Measurements from ENCODE around the gene FAM180B. TPM values are rescaled to one million over a fixed set of nuclear protein-coding genes. Genes with fewer than 3 reads are reported as not detected.
"Not testable (repeated sequence)": the region's sequence is repeated elsewhere in the genome, so short reads cannot be mapped to it uniquely, and the experiment has no call there.

Gene FAM180B, protein sequence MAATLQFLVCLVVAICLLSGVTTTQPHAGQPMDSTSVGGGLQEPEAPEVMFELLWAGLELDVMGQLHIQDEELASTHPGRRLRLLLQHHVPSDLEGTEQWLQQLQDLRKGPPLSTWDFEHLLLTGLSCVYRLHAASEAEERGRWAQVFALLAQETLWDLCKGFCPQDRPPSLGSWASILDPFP
- total RNA-seq (2014; rRNA removed; shearing (Covaris generic)): not detected in 2 replicates
- not detected in 2 replicates for polyA plus RNA-seq (2014; cell fraction: nucleus; rRNA removed)

DNA sequence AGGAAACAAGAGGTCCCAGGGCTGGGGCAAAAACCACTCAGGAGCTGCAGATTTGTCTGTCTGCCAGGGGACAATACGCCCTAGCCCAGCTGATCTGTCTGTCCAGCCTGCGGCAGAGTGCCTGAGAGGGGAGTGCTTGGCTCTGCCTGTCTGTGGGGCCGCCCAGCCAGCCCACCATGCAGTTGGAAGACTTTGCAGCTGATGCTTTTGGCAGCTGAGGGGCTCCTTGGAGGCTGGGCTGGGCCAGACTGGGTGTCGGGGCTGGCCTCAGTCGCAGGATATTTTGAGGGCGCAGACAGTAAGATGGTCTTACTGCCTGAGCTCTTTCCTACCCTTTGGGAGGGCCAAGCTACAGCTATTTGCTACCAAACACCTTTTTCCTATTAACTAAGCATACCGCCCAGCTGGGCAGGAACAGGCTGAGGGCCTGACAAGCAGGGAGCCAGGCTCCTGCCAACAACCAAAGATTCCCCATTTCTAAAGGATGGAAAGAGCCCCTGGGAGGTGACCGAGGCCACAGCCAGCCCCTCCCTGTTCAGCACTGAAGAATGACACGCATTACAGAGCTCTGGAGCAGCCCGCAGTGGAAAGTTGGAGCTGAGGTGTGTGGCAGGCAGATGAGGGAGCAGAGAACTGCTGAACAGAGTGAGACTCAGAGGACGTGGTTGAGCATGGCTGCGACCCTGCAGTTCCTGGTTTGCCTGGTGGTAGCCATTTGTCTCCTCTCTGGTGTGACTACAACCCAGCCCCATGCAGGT, at the start of gene FAM180B:
Gene FAM180B (plus strand): TSS at position 581 of the 758 bp plus-strand sequence. CDS start 91 bp downstream, at position 672.
- DNase-seq (ENCODE audit: extremely low read depth, low read depth): no peak

DNA sequence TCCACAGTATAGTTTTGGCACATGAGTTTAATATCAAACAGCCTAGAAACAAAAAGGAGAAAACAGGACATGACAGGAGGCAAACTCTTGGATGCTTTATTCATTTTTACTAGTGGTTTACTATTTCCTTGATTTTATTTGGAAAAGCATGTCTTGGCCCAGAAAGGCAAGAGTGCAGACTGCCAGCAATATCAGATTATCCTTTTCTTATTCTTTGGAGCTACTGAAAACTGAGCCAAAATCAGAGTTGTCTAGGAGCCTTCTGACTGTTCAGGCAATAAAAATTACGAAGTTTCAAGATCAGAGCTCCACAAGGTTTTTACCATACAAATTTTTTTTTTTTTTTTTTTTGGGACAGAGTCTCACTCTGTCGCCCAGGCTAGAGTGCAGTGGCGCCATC, 49.6 kb upstream of the FAM180B start:
- DNase-seq (ENCODE audit: extremely low read depth, low read depth): no peak

DNA sequence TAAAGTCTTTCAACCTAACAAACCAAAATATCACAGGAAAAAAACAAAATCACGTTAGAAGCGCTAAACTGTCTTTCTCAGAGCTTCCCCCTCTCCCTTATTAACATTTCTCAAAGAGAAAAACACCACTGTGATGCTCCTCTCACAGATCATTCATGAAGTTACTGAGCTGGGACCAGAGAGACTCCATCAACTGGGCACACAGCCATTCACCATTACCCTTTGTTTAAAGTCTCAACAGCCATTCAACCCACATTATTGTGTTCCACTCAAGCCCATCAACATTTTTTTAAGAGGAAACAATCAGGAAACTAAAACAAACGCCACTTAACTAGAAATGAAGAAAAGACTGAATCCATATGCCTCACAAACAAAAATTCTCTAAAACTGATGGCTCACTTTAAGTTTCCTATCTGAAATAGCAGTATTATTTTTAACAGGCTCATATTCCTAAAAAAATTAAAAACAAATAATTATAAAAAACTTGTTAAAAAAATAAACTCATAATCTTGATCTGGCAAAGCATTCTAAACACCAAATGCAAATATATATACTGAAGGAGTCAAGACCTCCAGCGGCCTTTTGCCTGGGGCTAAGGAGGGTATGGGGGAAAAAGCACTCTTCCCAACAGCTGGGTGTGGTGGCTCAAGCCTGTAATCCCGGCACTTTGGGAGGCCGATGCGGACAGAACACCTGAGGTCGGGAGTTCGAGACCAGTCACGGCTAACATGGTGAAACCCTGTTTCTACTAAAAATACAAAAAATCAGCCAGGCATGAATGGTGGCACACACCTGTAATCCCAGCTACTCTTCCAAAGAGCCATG, 47.5 kb upstream of the FAM180B start:
- DNase-seq (ENCODE audit: extremely low read depth, low read depth): no peak

DNA sequence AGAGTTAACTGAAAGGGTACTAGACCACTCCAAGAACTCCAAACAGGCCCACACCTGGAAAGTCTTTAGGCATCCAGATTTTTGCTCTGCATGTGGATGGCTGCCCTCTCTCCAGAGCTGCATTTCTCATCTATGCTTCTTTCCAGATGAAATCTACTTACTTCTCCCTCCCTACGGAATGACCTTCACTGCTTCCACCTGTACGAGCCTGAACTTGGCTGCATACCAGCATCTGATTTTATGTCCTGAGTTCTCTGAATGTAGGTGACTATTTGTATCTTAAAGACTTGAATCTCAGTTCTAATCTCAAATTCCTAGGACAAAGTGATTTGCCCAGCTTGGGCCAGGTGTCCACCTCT, 46.8 kb upstream of the FAM180B start:
- no peak for DNase-seq (ENCODE audit: extremely low read depth, low read depth)

DNA sequence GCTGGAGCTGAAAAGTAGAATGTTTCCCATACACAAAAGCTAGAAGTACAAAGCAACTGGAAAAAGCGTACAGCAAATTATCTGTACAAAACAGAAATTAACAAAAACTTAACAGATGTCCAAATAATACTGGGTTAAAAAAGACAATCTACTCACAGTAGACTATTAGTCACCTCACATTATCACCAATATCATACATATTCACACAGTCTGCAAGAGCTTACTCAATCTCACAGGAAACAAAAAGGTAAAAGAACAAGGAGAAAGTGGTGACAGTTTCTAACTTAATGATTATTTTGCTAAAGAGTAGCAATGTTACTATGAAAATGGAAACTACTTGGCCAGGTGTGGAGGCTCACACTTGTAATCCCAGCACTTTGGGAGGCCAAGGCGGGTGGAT, 45.4 kb upstream of the FAM180B start:
- no peak for DNase-seq (ENCODE audit: extremely low read depth, low read depth)

DNA sequence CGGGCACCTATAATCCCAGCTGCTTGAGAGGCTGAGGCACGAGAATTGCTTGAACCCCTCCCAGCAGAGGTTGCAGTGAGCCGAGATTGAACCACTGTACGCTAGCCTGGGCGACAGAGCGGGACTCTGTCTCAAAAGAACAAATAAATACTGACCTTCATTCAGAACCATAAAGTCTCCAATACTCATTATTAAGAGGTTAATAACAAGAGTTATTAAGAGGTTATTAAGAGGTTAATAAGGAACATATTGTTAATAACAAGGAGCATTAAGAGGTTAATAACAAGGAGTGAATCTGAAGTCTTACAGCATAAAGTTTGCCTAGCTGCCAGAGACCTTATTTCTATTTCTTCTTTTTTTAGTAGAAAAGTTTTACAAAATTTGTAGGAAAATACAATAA, 41.2 kb upstream of the FAM180B start:
- no peak for DNase-seq (ENCODE audit: extremely low read depth, low read depth)

DNA sequence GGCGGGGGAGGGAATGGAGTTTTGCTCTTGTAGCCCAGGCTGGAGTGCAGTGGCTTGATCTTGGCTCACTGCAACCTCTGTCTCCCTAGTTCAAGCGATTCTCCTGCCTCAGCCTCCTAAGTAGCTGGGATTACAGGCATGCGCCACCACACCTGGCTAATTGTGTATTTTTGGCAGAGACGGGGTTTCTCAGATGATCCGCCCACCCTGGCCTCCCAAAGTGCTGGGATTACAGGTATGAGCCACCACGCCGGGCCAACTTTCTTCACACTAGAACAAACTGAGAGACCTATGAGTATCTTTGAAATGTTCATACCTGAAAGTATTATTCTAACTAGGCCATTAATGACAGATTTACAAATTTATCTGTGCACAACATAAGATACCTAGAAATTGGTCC, 40.2 kb upstream of the FAM180B start:
- DNase-seq (ENCODE audit: extremely low read depth, low read depth): not testable (repeated sequence)

DNA sequence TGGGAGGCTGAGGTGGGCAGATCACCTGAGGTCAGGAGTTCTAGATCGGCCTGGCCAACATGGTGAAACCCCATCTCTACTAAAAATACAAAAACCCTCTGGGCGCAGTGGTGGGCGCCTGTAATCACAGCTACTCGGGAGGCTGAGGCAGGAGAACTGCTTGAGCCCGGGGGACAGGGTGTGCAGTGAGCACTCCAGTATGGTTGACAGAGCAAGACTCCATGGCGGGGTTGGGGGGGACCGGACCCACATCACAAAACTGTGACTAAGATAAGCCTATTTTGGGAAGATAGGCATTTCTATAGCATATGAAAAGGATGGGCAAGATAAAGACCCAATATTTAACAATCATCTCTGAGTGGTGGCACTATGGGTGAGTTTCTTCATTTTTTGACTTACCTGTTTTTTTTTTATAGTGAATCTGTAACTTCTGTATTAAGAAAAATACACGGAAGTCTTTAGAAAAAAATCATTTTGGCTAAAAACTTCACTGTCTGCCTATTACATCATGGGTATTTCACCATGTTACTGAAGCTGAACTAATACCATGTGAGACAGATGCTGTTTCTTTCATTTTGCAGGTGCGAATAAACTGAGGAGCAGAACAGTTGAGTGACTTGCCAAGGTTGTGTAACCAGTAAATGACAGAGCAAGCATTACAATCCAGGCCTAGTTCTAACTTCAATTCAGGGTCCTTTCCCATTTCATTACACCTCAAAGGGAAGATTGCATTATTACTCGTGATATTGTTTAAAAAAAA, 36.0 kb upstream of the FAM180B start:
- no peak for DNase-seq (ENCODE audit: extremely low read depth, low read depth)

DNA sequence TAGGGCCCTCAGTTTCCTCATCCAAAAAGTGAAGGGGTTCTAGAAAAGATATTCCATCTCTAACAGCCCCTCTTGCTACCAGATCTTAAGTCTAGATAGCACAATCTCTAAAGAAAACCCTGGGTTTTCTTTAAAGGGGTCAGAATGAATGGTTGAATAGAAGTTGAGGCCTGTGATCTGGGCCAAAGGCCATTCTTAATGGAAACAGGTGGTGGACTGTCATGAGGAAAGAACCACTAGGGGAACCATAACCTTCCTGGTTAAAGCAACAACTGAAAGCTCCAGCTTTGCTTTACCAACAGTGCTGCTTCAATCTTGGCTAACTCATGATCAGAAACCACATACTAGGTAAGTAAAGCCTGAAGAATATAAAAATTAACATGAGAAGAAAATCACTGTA, 35.4 kb upstream of the FAM180B start:
- DNase-seq (ENCODE audit: extremely low read depth, low read depth): no peak

DNA sequence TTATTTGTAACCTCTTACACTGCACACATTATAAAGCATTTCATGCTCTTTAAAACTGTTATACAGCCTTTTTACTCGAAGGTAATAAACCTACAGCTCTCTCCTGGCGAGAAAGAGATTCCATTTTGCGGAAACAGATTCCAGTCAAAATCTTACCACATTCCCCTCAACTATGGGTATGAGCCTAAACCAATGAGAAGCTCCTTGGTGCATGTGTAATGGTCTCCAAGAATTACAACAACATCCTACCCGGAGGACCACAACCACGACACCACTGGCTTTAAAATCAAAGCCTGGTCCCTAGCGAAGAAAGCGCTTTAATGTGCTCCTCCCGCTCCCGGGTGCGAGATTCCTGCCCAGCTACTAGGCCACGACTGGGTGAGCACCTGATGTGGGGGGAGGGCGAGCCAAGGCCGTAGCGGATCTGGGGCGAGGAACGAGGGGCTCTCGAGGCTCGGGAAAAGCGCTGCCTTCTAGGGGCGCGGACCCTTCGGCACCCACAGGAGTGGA, 34.4 kb upstream of the FAM180B start:
- no peak for DNase-seq (ENCODE audit: extremely low read depth, low read depth)

DNA sequence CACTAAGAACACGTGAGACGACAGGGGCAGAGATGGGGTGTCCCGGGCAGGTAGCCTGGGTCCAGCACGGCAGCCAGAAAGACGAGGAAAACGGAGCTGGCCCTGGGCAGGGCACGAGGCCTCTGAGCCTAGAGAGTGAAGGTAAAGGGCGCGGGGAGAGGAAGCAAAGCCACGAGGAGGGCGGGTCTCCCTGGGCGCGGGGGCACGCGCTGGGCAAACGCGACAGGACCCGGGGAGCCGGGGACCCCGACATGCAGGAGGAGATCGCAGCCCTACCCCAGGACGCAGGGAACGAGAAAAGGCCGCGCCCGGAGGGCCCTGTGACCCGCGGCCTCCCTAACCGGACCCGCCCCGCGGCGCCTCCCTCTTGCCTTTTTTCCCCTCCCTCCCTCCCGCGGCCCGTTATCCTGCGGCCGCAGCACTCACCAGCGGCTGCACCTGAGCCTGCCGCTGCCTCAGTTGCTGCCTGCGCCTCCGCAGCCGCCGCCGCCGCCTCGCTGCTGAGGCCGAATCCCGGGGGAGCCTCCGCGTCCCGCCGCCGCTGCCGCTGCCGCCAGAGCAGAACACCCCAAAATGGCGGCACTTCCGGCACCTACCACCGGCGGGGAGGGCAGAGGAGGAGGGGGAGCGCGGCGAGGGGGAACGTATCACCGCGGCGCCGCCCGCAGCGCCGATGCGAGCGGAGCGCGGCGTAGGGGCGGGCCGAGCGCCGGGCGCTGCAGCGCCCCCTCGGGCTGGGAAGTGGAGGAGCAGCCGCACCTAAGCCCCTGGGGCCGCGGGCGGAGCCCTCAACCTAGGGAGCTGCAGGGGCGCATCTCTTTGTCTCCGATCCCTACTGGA, 33.7 kb upstream of the FAM180B start, which contains the start of gene CELF1:
Gene CELF1 (minus strand): TSS at position 567 of the 840 bp plus-strand sequence. CDS start 53,609 bp downstream, outside the sequence.
- peak; percentile 83 for DNase-seq (ENCODE audit: extremely low read depth, low read depth)

DNA sequence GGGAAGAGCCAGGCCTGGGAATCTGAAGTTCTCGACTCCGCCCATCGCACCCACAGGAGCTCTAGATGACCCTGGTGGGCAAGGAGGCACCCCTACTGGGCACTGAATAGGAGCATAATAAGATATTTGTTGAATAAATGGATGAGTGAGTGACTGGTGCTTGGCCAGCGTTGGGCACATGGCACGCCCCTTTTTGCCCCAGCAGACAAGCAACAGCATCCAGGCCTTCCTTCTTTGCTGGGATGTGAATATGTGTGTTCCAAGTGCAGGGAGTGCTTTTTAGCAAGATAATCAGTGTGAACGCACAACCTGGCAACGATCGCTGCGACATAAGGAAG, 33.1 kb upstream of the FAM180B start:
- no peak for DNase-seq (ENCODE audit: extremely low read depth, low read depth)

DNA sequence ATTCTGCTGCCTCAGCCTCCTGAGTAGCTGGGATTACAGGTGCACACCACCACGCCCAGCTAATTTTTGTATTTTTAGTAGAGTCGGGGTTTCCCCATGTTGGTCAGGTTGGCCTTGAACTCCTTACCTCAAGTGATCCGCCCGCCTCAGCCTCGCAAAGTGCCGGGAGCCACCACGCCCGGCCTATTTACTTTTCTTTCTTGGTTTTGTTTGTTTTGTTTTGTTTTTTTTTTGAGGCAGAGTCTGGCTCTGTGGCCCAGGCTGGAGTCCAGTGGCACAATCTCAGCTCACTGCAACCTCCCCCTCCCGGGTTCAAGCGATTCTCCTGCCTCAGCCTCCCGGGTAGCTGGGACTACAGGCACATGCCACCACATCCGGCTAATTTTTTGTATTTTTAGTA, 29.5 kb upstream of the FAM180B start:
- DNase-seq (ENCODE audit: extremely low read depth, low read depth): not testable (repeated sequence)

DNA sequence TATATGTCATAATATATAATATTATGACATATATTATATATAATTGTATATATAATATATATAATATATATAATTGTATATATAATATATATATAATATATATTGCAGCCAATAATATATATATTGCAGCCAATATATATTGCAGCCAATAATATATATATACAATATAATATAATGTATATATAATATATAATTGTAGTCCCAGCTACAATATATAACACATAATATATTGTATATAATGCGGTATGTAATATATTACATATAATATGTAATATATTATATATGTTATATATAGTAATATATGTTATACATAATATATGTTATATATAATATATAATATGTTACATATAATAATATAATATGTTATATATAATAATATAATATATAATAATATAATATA, 27.8 kb upstream of the FAM180B start:
- no peak for DNase-seq (ENCODE audit: extremely low read depth, low read depth)

DNA sequence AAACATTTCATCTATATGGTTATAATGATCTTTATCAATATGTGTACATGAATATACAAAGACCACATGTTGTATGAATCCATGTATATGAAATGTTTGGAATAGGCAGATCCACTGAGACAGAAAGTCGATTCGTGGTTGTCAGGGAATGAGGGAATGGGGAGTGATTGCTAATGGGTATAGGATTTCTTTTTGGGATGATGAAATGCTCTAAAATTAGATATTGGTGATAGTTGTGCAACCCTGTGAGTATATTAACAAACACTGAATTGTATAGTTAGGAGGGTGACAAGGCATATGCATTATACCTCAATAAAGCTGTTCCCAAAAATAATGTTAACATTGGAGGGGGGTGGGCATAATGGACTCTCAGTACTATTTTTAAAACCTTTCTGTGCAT, 26.1 kb upstream of the FAM180B start:
- no peak for DNase-seq (ENCODE audit: extremely low read depth, low read depth)

DNA sequence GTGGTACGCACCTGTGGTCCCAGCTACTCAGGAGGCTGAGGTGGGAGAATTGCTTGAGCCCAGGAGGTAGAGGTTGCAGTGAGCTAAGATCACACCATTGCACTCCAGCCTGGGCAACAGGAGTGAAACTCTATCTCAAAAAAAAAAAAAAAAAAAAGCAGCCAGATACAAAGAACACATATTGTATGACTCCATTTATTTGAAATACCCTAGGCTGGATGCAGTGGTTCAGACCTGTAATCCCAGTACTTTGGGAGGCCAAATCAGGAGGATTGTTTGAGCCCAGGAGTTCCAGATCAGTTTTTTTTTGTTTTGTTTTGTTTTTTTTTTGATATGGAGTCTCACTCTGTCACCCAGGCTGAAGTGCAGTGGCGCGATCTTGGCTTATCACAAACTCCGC, 24.1 kb upstream of the FAM180B start:
- not testable (repeated sequence) for DNase-seq (ENCODE audit: extremely low read depth, low read depth)

DNA sequence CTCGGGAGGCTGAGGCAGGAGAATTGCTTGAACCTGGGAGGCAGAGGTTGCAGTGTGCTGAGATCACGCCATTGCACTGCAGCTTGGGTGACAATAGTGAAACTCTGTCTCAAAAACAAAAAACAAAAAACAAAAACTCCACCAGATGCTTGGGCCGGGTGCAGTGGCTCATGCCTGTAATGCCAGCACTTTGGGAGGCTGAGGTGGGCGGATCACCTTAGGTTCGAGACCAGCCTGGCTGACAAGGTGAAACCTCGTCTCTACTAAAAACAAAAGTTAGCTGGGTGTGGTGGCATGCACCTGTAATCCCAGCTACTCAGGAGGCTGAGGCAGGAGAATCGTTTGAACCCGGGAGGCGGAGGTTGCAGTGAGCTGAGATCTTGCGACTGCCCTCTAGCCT, 22.1 kb upstream of the FAM180B start:
- not testable (repeated sequence) for DNase-seq (ENCODE audit: extremely low read depth, low read depth)

DNA sequence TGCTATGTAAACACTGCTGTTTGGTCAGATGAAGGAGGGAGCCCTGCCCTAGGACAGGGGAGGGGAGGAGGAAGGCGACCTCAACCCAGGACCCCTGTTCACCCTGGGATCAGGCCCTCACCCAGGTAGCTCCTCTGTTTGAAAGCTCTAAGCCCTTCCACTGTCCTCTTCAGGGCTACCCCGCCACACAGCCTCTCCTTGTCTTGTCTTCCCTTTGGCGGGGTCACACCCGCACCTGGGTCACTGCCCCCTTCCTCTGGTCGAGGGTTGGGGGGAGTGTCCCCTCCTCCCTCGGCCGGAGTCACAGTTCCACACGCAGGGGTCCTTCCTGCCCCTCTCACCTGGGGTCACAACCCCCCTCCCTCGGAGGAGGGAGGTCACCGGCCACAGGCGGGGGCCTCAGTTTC, 21.5 kb upstream of the FAM180B start:
- no peak for DNase-seq (ENCODE audit: extremely low read depth, low read depth)

DNA sequence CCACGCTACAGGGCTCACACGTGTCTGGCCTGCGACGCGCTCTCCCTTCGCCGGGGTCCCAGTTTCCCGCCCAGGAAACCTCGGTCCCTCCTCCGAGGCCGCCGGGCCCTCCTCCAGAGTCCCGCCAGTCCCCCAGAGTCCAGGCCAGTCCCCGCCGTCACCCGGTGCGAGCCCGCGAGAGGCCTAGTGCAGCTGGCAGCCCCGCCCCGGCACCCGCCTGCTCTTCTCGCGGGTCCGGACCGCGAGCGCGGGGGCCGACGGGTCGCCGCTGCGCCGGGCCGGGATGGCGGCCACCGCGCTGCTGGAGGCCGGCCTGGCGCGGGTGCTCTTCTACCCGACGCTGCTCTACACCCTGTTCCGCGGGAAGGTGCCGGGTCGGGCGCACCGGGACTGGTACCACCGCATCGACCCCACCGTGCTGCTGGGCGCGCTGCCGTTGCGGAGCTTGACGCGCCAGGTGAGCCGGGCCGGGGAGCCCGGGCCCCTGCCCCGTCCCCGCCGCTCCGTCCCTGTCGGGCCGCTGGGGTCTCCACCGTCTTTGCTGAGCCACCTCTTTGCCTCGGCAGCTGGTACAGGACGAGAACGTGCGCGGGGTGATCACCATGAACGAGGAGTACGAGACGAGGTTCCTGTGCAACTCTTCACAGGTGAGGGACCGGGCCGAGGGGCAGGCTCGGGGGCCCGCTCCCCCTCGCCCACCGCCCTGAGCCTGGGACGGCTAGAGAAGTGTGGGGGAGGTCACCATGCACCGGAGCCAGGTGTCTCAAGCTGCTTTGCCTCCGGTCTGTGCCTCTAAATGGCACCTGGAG, 20.9 kb upstream of the FAM180B start, which contains the start of gene PTPMT1:
Gene PTPMT1 (plus strand): TSS at position 260 of the 809 bp plus-strand sequence. CDS start 24 bp downstream, at position 284.
- DNase-seq (ENCODE audit: extremely low read depth, low read depth): no peak

All from NCI-H460 (cell line).